Aorta (tissue), 5 donors: ENCODE measurements around the gene GALNT15. TPM values are rescaled to one million over a fixed set of nuclear protein-coding genes. Genes with fewer than 3 reads are reported as not detected.

Source experiments
- ATAC-seq: fragments of 200-7000 bp; cut with Tn5 transposase; one replicate; pipeline ENCODE4 v1.9.1; 2022; ENCODE audit warnings: moderate library complexity; ENCODE audit not compliant: low FRiP score
- DNase-seq, 2 donors: peaks; one replicate each; pipeline ENCODE4 v3.0.0-alpha.2; 2020
- H3K27ac ChIP-seq, 2 donors: one replicate each; pipeline ENCODE4 v1.5.1; 2013; ENCODE audit warnings: low read length in 2 of 2, mild to moderate bottlenecking in 2 of 2, moderate library complexity in 2 of 2, control low read depth in 1 of 2, inconsistent platforms in 1 of 2, low read depth in 1 of 2
- H3K27me3 ChIP-seq, 2 donors: one replicate each; pipeline ENCODE4 v1.6.1; 2013; ENCODE audit warnings: control low read depth in 1 of 2, low read length in 1 of 2, mild to moderate bottlenecking in 1 of 2, moderate library complexity in 1 of 2; ENCODE audit not compliant: insufficient read depth in 2 of 2, control insufficient read depth in 1 of 2
- H3K36me3 ChIP-seq, 2 donors: one replicate each; pipeline ENCODE4 v1.6.1; 2013; ENCODE audit warnings: control low read depth in 1 of 2, low read length in 1 of 2, mild to moderate bottlenecking in 1 of 2; ENCODE audit not compliant: insufficient read depth in 2 of 2, control insufficient read depth in 1 of 2
- H3K4me1 ChIP-seq, 2 donors: one replicate each; pipeline ENCODE4 v1.6.1; 2013; ENCODE audit warnings: low read length in 2 of 2, control low read depth in 1 of 2, mild to moderate bottlenecking in 1 of 2, moderate library complexity in 1 of 2; ENCODE audit not compliant: insufficient read depth in 2 of 2, control insufficient read depth in 1 of 2
- H3K4me3 ChIP-seq, 2 donors: one replicate each; pipeline ENCODE4 v1.5.1; 2013; ENCODE audit warnings: low read length in 2 of 2, control low read depth in 1 of 2, mild to moderate bottlenecking in 1 of 2
- H3K9me3 ChIP-seq: one replicate; pipeline ENCODE4 v1.6.1; 2013; ENCODE audit warnings: mild to moderate bottlenecking, low read length; ENCODE audit not compliant: control insufficient read depth
- WGBS, 2 donors: extraction: QIAGEN DNeasy Blood & Tissue Kit; methylation state at CpG; one replicate each; pipeline ENCODE4 v1.1.7; 2013; 5-methylcytosine and 5-hydroxymethylcytosine counted together
- intact Hi-C, 2 donors: fragments of 100-400 bp; cut with DNase I; formaldehyde crosslinking; loops; one replicate each; pipeline versions ENCODE4 v1.14.2 to v1.15.0; 2022
- polyA plus RNA-seq, 2 donors: library from polyadenylated mRNA; stranded (reverse); fragments of 200-250 nt; gene quantifications; one replicate each; pipeline ENCODE4 v1.2.3, GENCODE V29; 2013
- total RNA-seq, 2 donors: library from RNA; stranded (reverse); fragmentation: NEBNext Ultra II Directional; extraction: Animal tissue kit (Norgen Biotek cat#: 25700); gene quantifications; one replicate each; pipeline ENCODE4 v1.2.1, GENCODE V29; 2021
- donor health status: healthy with polysubstance abuse.
- donor health status: Bipolar disorder and iron deficiency.
- donor health status: DM: no; HTN: no; CAD: no.
- donor health status: DM: no; HTN: no; CAD: no.
- donor health status: DM: yes; HTN: yes; CAD: no.

GALNT15 gene
- total and polyA plus RNA-seq, 4 donors = 12.5 to 113 (median 45.1) TPM

GRCh38 chr3:16262174-16262573 is 87.7 kb downstream of the GALNT15 start:
- no peak overlapping the region for H3K4me3 ChIP-seq
- DNase-seq = no peak
- no peaks in the 10 kb centered on the region for H3K27me3 ChIP-seq
- peaks cover 0 to 6% of the 10 kb centered on the region in 2 donors for H3K4me1 ChIP-seq
- no peak overlapping the region for H3K27ac ChIP-seq
- ATAC-seq = no peak
- H3K9me3 ChIP-seq = no peaks in the 10 kb centered on the region
- intact Hi-C loops = no loop called here
- H3K36me3 ChIP-seq = no peaks in the 10 kb centered on the region
- 76 to 79% methylated on average over 4 of the region's 4 CpGs for WGBS, 2 donors

- DNase-seq (no peak), ATAC-seq (no peak)
- Histone ChIP-seq H3K4me1 (peaks cover 0 to 6% of the 10 kb centered on the region in 2 donors), H3K27ac (peak overlapping the region in 1 of 2 donors; percentile 56), H3K36me3 (no peaks in the 10 kb centered on the region), H3K9me3 (no peaks in the 10 kb centered on the region), H3K27me3 (no peaks in the 10 kb centered on the region), H3K4me3 (peak overlapping the region; percentile 12 to 81)
- intact Hi-C loops = no loop called here
- 1% methylated on average over 21 of the region's 21 CpGs for WGBS, 2 donors
Observed at GRCh38 chr3:16264174-16264707, 89.8 kb downstream of the GALNT15 start.

GRCh38 chr3:16264708-16265454 is 90.4 kb downstream of the GALNT15 start, which contains the start of the genes DPH3 and OXNAD1:
Gene DPH3, minus strand, starts transcription at chr3:16264943. Its CDS starts 67 bp downstream, at chr3:16264876.
Gene OXNAD1, plus strand, starts transcription at chr3:16265212. Its CDS starts 5,741 bp downstream, at chr3:16270953.
- Histone ChIP-seq H3K27ac (peak within 1 kb of the TSS; percentile 40 to 97), H3K4me3 (peak within 1 kb of the TSS; percentile 53 to 81), H3K4me1 (peaks cover 0 to 6% of the 10 kb centered on the region in 2 donors), H3K27me3 (no peaks in the 10 kb centered on the region), H3K36me3 (no peaks in the 10 kb centered on the region), H3K9me3 (no peaks in the 10 kb centered on the region)
- DNase-seq = peak; percentile 100
- intact Hi-C loops = loop anchor here (5.0 kb wide), 1 partner anchor 287 kb away; no protein-coding TSS in a partner anchor
- WGBS, 2 donors = 0% methylated on average over 61 of the region's 61 CpGs
- peak; percentile 100 for ATAC-seq

- peak overlapping the region; percentile 52 to 53 for H3K4me3 ChIP-seq
- intact Hi-C loops = loop anchor here (5.0 kb wide), 1 partner anchor 287 kb away; no protein-coding TSS in a partner anchor
- H3K36me3 ChIP-seq = no peaks in the 10 kb centered on the region
- no peaks in the 10 kb centered on the region for H3K27me3 ChIP-seq
- H3K4me1 ChIP-seq = peaks cover 0 to 6% of the 10 kb centered on the region in 2 donors
- 1% methylated on average over 6 of the region's 6 CpGs for WGBS, 2 donors
- ATAC-seq = no peak
- H3K27ac ChIP-seq = peak overlapping the region; percentile 40 to 97
- H3K9me3 ChIP-seq = no peaks in the 10 kb centered on the region
- no peak for DNase-seq
Observed at GRCh38 chr3:16265455-16265786, 90.9 kb downstream of the GALNT15 start.

- Histone ChIP-seq H3K4me3 (no peak overlapping the region), H3K27ac (no peak overlapping the region), H3K9me3 (no peaks in the 10 kb centered on the region), H3K27me3 (no peaks in the 10 kb centered on the region), H3K36me3 (no peaks in the 10 kb centered on the region), H3K4me1 (peaks cover 0 to 6% of the 10 kb centered on the region in 2 donors)
- intact Hi-C loops = loop anchor here (5.0 kb wide), 1 partner anchor 286 kb away; no protein-coding TSS in a partner anchor
- DNase-seq = no peak
- ATAC-seq = no peak
- WGBS, 2 donors = 83 to 87% methylated on average over 3 of the region's 3 CpGs
Observed at GRCh38 chr3:16266714-16267113, 92.2 kb downstream of the GALNT15 start.

- ATAC-seq = no peak
- no peak overlapping the region for H3K27ac ChIP-seq
- no peak overlapping the region for H3K4me3 ChIP-seq
- H3K9me3 ChIP-seq = no peaks in the 10 kb centered on the region
- H3K27me3 ChIP-seq = no peaks in the 10 kb centered on the region
- H3K36me3 ChIP-seq = no peaks in the 10 kb centered on the region
- intact Hi-C loops = no loop called here
- peaks cover 0 to under 1% of the 10 kb centered on the region in 2 donors for H3K4me1 ChIP-seq
- 94 to 96% methylated on average over 10 of the region's 10 CpGs for WGBS, 2 donors
- no peak for DNase-seq
Observed at GRCh38 chr3:16270855-16271254, 96.4 kb downstream of the GALNT15 start.

GRCh38 chr3:16272588-16272987 is 98.1 kb downstream of the GALNT15 start:
- intact Hi-C loops = no loop called here
- Histone ChIP-seq H3K4me3 (no peak overlapping the region), H3K4me1 (no peaks in the 10 kb centered on the region), H3K36me3 (no peaks in the 10 kb centered on the region), H3K9me3 (no peaks in the 10 kb centered on the region), H3K27ac (no peak overlapping the region), H3K27me3 (no peaks in the 10 kb centered on the region)
- DNase-seq = no peak
- WGBS, 2 donors = 79 to 84% methylated on average over 1 of the region's 1 CpG
- no peak for ATAC-seq

- intact Hi-C loops = no loop called here
- H3K4me1 ChIP-seq = no peaks in the 10 kb centered on the region
- no peak for DNase-seq
- no peak overlapping the region for H3K27ac ChIP-seq
- H3K36me3 ChIP-seq = no peaks in the 10 kb centered on the region
- WGBS, 2 donors = 91 to 96% methylated on average over 2 of the region's 2 CpGs
- ATAC-seq = no peak
- no peaks in the 10 kb centered on the region for H3K9me3 ChIP-seq
- no peak overlapping the region for H3K4me3 ChIP-seq
- no peaks in the 10 kb centered on the region for H3K27me3 ChIP-seq
Observed at GRCh38 chr3:16273867-16274266, 99.4 kb downstream of the GALNT15 start.

GRCh38 chr3:16277471-16277870 is 103.0 kb downstream of the GALNT15 start:
- no peaks in the 10 kb centered on the region for H3K9me3 ChIP-seq
- peaks cover 0 to 2% of the 10 kb centered on the region in 2 donors for H3K36me3 ChIP-seq
- ATAC-seq (no peak), DNase-seq (no peak)
- no peak overlapping the region for H3K27ac ChIP-seq
- no peak overlapping the region for H3K4me3 ChIP-seq
- no peaks in the 10 kb centered on the region for H3K27me3 ChIP-seq
- WGBS, 2 donors = 87 to 88% methylated on average over 3 of the region's 3 CpGs
- H3K4me1 ChIP-seq = no peaks in the 10 kb centered on the region
- intact Hi-C loops = no loop called here
